ENCODE results near the gene RAB39A. TPM values are rescaled to one million over a fixed set of nuclear protein-coding genes. Genes with fewer than 3 reads are reported as not detected.
"Not testable (repeated sequence)": the region's sequence is repeated elsewhere in the genome, so short reads cannot be mapped to it uniquely, and the experiment has no call there.

The RAB39A gene, protein sequence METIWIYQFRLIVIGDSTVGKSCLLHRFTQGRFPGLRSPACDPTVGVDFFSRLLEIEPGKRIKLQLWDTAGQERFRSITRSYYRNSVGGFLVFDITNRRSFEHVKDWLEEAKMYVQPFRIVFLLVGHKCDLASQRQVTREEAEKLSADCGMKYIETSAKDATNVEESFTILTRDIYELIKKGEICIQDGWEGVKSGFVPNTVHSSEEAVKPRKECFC
- 0.07 TPM in 1 of 2 replicates, not detected in the other for total RNA-seq

DNA sequence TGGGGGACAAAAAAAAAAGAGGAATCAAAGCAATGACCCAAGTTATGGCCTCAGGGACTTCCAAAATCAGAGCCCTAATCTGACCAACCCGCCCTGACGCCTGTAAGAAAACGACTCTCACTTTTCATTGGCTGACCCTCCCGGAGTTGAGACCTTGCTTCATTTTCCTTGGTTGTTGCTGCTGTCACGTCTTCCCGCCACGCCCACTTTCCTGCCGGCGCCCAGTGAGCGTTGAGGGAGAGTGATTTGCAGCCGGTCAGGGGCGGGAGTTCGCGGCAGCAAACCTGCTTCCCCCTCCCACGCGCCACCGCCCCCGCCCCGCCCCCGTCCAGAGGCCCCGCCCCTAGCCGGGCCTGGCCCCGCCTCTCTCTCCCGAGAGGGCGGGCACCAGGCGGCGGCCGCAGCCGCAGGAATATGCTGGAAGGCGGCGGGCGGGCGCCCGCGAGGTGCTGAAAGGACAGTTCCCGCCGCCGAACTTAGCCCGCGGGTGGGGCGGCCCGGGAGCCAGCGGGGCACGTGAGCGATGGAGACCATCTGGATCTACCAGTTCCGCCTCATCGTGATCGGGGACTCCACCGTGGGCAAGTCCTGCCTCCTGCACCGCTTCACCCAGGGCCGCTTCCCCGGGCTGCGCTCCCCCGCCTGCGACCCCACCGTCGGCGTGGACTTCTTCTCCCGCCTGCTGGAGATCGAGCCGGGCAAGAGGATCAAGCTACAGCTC, at the start of gene RAB39A:
Gene RAB39A, plus strand, starts transcription at position 403 of the 721 bp plus-strand sequence. Its CDS starts 121 bp downstream, at position 524.
- peak; percentile 74 for DNase-seq (ENCODE audit: low read depth, low spot score)

DNA sequence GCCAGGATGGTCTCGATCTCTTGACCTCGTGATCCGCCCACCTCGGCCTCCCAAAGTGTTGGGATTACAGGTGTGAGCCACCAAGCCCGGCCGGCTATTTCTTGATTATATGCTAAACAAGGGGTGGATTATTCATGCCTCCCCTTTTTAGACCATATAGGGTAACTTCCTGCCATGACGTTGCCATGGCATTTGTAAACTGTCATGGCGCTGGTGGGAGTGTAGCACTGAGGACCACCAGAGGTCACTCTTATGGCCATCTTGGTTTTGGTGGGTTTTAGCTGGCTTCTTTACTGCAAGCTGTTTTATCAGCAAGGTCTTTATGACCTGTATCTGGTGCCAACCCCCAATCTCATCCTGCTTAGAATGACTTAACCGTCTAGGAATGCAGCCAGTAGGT, 46.8 kb upstream of the RAB39A start:
- not testable (repeated sequence) for DNase-seq (ENCODE audit: low read depth, low spot score)

DNA sequence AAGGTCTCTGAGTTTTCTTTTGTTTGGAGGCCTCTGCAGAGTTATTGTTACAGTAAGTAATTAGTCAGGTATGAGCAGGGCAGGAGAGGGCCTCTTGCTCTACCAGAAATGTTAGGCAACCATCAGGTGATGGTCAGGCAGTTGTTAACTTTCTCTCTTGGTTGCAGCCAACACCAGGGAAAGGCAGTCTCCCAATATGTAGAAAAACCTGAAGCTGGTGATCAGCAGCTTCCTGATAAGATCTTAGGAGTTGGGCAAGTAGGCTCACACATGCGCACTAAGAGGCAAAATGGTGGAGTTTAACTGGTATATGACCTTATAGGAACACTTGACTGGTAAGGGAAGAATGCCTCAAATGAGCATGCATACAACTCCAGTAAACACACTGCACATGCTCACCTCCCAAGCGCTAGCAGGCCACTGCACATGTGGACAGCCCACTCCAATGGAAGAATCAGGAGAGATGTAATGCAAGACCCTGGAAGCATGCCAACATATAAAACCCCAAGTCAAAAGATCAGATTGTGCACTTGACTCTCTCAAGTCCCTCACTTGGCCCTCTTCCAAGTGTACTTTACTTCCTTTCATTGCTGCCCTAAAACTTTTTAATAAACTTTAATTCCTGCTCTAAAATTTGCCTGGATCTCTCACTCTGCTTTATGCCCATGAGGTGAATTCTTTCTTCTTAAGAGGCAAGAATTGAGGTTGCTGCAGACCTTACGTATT, 46.0 kb upstream of the RAB39A start:
- no peak for DNase-seq (ENCODE audit: low read depth, low spot score)

DNA sequence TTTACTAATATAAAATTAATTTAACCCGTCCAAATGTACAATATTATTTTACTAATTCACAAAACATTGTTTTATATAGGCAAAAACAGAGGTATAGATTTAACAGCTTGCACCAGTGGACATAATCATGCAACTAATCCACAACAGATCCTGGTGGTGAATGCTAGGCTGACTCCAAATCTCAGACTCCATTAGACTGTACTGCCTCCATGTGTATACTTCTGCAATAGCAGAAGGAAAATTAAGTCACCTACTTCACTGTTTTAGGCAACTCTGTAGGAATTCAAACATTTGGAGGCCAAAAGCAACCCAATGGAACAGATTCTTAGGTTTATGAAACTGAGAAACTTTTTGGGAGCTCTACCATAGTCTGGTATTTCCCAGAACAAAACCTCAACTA, 30.0 kb upstream of the RAB39A start:
- peak; percentile 13 for DNase-seq (ENCODE audit: low read depth, low spot score)

DNA sequence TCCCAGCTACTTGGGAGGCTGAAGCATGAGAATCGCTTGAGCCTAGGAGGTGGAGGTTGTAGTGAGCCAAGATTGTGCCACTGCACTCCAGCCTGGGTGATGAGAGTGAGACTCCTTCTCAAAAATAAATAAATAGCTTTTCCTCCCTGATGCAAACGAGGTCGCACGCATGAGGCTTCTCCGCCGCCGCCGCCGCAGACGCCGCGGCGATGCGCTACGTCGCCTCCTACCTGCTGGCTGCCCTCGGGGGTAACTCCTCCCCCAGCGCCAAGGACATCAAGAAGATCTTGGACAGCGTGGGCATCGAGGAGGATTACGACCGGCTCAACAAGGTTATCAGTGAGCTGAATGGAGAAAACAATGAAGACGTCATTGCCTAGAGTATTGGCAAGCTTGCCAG, 20.0 kb upstream of the RAB39A start:
- DNase-seq (ENCODE audit: low read depth, low spot score), result no peak

DNA sequence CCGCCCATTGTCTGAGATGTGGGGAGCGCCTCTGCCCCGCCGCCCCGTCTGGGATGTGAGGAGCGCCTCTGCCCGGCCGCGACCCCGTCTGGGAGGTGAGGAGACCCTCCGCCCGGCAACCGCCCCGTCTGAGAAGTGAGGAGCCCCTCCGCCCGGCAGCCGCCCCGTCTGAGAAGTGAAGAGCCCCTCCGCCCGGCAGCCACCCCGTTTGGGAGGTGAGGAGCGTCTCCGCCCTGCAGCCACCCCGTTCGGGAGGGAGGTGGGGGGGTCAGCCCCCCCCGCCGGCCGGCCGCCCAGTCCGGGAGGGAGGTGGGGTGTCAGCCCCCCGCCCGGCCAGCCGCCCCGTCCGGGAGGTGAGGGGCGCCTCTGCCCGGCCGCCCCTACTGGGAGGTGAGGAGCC, 15.8 kb upstream of the RAB39A start:
- not testable (repeated sequence) for DNase-seq (ENCODE audit: low read depth, low spot score)

DNA sequence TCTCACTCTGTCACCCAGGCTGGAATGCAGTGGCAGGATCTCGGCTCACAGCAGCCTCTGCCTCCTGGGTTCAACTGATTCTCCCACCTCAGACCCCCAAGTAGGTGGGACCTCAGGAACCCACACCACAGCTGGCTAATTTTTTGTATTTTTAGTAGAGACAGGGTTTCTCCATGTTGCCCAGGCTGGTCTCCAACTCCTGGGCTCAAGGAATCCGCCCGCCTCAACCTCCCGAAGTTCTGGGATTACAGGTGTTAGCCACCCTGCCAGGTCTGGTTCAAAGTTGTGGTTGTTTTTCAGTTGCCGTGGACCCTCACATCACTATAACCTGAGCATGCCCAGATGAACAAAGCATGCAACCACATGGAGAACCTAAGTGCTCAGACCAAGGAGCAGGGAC, 13.0 kb upstream of the RAB39A start:
- no peak for DNase-seq (ENCODE audit: low read depth, low spot score)

DNA sequence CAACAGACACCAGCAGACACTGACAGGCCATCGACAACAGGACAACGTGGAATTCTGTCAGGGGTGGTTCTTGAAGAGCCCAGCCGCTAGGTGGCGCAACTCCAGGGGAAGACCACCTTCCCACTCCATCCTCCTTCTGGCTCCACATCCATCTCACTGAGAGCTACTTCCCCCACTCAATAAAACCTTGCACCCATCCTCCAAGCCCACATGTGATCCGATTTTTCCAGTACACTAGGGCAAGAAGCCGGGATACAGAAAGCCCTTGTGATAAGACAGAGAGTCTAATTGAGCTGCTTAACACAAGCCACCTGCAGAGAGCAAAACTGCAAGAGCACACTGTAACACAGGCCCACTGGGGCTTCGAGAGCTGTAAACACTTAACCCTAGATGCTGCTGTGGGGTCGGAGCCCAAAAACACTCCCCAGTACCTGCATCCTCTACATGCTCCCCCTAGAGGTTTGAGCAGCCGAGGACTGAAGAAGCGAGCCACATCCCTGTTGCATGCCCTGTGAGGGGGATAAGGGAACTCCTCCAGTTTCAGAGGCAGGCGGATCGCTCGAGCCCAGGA, 11.5 kb upstream of the RAB39A start:
- DNase-seq (ENCODE audit: low read depth, low spot score), result peak; percentile 4

DNA sequence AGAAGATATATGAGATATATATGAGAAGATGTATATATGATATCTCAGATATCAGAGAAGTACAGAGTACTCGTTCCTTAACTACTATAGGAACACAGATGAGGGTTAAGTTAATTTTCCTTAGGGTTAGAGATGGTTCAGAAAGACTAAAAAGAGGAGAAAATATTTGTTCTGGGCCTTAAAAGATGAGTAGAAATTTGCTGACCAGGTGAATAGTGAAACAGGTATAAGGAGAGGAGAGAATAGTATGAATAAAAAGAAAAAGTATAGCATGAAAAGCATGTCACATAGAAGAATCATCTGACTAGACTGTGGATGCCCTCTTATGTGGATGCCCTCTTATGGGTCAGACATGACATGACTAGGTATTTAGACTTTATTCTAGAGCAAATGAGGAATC, 6.3 kb upstream of the RAB39A start:
- DNase-seq (ENCODE audit: low read depth, low spot score), result no peak

DNA sequence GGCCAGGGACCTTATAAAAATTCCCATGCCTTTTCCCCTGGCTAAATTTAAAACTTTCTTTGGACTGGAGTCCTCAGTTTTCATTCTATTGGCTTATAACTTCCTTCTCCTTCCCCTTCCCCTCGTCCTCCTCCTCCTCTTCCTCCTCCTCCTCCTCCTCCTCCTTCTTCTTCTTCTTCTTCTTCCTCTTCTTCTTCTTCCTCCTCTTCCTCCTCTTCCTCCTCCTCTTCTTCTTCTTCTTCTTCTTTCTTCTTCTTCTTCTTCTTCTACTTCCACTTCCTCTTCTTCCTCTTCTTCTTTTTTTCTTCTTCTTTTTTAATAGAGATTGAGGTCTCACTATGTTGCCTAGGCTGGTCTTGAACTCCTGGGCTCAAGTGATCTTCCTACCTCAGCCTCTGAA, 4.7 kb upstream of the RAB39A start:
- not testable (repeated sequence) for DNase-seq (ENCODE audit: low read depth, low spot score)

DNA sequence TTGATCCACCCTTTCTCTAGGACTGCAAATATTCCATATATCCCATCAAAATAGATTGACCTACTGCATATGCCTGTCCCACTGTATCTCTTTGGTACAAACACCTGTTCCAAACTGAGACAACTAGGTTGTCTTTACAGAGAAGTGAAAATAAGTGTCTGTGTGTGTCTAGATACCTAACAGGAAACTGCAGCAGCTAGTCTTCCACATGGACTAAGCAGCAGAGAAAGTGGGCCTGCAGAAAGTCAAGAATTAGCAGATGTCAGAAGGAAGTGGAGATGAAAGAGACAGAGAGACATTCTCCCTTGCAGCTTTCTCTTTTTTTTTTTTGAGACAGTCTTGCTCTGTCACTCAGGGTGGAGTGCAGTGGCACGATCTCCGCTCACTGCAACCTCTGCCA, 3.9 kb upstream of the RAB39A start:
- no peak for DNase-seq (ENCODE audit: low read depth, low spot score)

DNA sequence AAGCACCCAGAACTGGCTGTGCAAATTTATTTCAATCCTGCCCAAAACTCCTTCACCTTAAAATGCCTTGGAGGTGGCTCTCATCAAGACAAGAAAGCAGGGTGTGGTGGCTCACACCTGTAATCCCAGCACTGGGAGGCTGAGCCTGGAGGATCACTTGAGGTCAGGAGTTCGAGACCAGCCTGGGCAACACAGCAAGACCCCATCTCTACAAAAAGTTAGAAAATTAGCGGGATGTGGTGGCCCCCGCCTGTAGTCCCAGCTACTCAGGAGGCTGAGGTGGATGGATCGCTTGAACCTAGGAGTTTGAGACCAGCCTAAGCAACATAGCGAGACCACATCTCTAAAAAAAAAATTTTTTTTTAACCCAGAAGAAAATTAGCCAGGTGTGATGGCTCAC, 689 bp upstream of the RAB39A start:
- no peak for DNase-seq (ENCODE audit: low read depth, low spot score)

DNA sequence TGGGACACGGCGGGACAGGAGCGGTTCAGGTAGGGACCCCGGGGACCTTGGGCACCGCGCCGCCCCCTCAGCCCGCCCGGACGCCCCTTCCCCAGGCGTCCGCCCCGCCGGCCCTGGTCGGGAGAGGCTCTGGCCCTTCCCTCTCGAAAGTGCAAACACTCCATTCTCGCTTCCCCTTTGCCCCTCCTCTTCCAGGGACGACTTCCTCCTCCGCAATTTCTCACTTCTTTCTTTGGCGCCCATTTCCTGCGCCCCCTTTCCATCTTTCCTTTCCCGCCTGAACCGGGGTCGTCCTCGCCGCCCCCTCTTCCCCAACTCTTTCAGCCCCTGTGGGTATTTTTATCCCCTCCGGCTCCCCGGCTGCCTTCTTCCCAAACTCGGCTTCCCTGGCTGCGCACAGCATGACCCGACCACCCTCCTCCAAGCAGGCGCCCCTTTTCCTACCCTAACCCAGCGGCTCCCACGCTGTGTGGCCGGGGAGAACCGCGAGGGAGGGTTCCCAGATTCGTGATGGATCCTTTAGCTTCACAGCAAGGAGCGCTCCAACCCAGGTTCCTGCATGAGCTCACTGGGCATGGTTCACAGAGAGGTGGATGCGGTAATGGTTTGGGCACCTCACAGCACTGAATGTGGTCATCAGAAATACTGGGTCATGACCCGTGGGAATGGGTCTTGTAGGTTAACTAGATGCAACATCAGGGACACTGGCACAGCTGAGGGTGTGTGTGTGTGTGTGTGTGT, 689 bp downstream of the RAB39A start:
- no peak for DNase-seq (ENCODE audit: low read depth, low spot score)

DNA sequence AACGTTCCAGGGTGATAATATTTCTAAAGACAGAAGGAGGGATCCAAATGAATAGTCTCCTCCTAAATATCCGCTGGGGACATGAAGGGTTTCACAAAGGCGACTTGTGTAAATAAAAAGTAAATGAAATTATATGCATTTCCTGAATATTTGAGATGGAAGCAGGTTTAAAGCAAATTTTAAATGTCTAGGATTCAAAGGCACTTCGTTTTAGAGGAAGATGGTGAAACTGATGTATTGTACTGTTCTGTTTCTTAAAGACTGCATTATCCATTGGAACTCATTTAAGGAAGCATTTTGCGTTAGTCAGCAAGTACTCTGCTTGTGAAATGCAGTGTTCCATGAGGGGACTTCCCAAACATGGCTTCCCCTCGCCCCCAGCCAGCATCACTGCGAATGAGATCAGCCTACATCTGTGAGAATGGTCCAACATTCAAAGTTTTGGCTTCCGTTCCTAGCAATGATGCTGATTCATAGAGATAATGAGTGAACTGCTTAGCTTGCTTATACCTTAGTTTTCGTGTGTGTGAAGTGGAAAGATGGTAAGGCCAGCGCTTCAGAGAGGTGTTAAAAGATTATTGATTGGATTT, 1.5 kb downstream of the RAB39A start:
- no peak for DNase-seq (ENCODE audit: low read depth, low spot score)

DNA sequence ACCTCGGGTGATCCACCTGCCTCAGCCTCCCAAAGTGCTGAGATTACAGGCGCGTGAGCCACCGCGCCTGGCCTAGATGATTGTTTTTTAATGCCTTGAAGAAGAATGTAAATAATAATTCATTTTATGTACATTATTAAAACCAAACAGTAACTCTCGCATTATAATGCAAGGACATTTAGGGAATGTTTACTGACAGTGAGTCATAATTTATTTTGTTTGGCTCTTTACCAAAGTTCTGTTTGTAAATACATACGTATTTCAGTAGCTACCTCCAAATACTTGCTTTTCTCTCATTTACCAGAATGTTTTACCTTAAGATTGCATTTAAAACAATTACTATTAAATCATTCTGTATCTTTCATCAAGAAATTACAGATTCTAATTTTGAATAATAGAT, 3.0 kb downstream of the RAB39A start:
- DNase-seq (ENCODE audit: low read depth, low spot score), result no peak

DNA sequence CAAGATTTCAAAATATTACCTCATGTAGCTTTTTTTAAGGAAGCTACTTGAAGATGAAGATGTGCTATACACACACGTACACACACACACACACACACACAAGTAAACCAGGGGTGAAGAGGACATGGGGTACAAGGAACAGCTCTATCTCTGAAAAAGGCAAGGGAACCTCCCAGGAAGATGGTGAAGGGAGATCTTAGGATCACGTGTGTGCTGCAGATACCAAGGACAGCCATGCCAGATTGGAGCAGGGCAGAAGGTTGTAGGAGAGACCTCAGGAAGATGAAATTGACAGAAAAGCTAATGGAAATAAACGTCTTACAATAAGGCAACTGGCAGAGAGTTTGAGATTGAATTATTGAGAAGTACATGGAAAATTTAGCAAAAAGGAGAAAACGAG, 19.7 kb downstream of the RAB39A start:
- DNase-seq (ENCODE audit: low read depth, low spot score), result no peak

DNA sequence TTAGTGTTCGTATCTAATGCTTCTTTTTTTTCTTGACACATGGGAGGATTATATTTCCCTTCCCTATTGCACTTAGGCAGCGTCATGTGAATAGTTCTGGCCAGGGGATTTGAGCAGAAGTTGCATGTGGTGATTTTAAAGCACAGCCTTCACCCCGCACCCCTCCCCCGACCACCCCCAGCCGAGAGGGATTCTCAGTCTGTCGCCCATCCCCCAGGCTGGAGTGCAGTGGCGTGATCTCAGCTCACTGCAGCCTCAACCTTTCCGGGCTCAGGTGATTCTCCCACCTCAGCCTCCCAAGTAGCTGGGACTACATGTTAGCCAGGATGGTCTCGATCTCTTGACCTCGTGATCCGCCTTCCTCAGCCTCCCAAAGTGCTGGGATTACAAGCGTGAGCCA, 20.1 kb downstream of the RAB39A start:
- DNase-seq (ENCODE audit: low read depth, low spot score), result not testable (repeated sequence)

DNA sequence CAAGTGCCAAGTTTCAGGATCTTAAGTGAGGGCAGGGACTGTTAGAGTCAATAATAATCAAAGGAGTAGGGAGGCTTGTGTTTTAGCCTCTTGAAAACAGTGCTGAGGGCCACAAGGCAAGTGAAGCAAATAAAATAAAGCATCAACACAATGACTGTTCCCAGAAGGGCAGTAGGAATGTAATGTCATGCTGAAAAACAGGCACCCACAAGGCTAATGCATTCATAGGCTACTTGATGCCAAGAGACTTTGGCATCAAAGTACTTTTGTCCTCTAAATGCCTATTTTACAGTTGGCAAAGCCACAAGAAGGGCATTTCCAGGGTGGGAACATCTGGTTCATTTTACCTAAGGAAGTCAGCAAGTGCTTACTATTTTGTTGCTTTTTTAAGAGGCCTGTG, 22.9 kb downstream of the RAB39A start:
- DNase-seq (ENCODE audit: low read depth, low spot score), result no peak

DNA sequence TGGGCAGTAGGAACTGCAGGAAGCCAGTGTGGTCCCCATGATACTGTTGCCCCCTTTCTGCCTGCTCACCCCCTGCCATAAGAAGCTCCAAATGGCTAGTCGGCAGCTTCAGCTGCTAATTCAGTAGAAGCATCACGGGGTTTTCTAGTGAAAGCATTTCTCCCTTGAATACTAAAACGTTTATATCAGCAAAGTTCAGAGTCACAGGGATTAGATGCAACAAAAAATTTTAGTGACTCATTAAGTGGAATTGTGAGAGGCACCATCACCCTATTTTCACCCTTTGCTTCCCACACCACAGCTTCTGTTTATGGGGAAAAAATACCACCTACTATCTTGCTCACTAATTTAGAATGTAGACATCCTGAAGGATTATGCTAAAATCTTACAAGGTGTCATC, 25.2 kb downstream of the RAB39A start:
- no peak for DNase-seq (ENCODE audit: low read depth, low spot score)

DNA sequence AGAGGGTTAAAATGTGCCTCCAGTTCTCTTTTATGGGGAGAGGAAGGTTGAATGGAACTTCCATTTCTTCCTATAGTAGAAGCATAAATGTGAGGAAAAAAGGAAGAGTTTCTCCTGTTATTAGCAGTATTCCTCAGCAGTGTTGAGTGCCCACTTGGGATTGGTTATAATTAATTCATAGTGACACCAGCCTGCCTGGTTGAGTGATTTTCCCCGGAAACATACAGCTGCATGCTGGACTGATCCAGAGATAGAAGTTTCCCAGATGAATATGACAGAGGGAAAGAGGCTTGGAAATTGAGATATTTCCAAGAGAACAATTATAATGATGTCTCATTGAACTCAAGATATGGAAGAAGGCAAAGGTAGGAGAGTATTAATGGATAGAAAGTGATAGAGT, 28.3 kb downstream of the RAB39A start:
- DNase-seq (ENCODE audit: low read depth, low spot score), result no peak

DNA sequence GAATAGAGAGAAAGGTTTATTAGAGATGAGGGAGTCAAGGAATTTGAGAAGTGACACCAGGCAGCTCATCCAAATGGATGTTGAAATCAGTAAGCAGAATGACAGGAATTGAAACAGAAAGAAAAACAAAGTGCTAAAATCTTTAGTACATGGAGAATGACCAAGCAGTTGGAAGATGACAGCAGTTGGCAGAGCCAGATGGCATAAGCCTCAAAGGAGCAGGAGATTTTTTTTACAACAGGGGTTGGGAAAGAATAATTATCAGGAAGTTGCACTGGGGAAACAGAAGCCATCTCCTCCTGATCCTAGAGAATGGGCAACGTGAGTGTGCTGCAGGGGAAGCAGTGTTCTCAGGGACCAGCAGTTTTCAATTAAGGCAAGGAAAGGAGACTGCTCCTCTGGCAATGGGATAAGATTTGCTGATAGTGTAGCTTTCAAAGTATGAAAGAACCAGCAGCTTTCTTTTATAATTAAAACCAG, 28.9 kb downstream of the RAB39A start:
- no peak for DNase-seq (ENCODE audit: low read depth, low spot score)

All from pulmonary artery endothelial cell (primary cell).